ENCODE measurements around the gene GOLM1.

GOLM1 gene

DNA sequence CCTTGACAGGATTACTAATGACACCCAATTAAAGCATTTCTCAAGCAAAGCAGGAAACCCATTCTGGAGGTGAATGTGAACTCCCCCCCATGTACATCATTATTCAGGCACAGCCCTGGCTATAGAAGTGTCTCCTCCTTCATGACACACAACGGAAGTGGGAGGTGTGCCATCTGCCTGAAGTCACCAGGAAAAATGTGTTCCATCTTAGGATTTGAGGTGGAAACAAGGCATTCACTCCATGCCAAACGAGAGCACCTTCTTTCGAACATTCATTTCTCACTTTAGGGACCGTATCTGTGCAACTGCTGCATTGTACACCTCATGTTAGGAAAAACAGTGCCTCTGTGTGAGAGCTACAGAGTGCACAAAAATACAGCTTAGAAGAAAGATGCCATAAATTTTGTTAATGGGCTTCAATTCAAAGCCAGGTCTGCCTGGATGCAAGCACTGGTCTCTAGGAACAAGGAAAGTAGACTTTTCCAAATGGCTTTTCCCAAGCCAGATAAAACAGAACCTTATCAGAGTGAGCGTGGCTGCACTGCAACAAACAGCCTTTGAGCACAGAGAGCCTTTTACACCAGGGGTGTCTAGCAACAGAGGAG lies 19.4 kb downstream of the GOLM1 start:
- peaks cover 34% of the 10 kb centered on the region for H3K36me3 ChIP-seq (ENCODE audit: control insufficient read depth, insufficient read depth, low read length)
- no peaks in the 10 kb centered on the region for H3K27me3 ChIP-seq (ENCODE audit: control insufficient read depth, insufficient read depth, low read length)
- no peaks in the 10 kb centered on the region for H3K9me3 ChIP-seq (ENCODE audit: control insufficient read depth, insufficient read depth, low read length)
- H3K27ac ChIP-seq (ENCODE audit: low read depth, low read length) = no peak overlapping the region
- H3K4me3 ChIP-seq (ENCODE audit: low read depth, low read length) = no peak overlapping the region
- H3K4me1 ChIP-seq (ENCODE audit: control insufficient read depth, insufficient read depth, low read length) = peaks cover 24% of the 10 kb centered on the region; the same call in 1 of the 2 replicates
- H3K9ac ChIP-seq (ENCODE audit: low read depth, low read length) = no peak overlapping the region

GRCh38 chr9:86079421-86079831 lies 19.9 kb downstream of the GOLM1 start:
- Histone ChIP-seq H3K4me1 (ENCODE audit: control insufficient read depth, insufficient read depth, low read length) (peaks cover 24% of the 10 kb centered on the region; the same call in 1 of the 2 replicates), H3K27ac (ENCODE audit: low read depth, low read length) (no peak overlapping the region), H3K27me3 (ENCODE audit: control insufficient read depth, insufficient read depth, low read length) (no peaks in the 10 kb centered on the region)

DNA sequence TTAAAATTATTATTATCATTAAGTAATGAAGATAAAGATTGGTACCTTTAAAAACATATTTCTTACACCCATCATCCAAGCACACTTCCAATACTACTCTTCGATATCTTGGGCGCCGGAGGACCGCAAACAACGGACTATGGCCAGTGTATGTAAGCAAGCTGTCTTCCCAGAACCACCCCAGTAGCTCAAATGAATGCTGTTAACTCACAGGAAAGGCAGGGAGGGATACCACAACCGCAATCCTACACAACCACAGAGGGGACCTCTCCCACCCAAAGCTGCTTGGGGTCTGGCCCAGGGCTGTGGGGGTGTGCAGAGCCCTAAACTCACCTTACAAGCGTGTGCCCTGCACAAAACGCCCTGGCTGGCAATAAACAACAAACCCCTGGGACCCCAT lies 20.6 kb downstream of the GOLM1 start:
- Histone ChIP-seq H3K4me1 (ENCODE audit: control insufficient read depth, insufficient read depth, low read length) (peaks cover 24% of the 10 kb centered on the region; the same call in 1 of the 2 replicates), H3K27ac (ENCODE audit: low read depth, low read length) (no peak overlapping the region), H3K9me3 (ENCODE audit: control insufficient read depth, insufficient read depth, low read length) (no peaks in the 10 kb centered on the region), H3K9ac (ENCODE audit: low read depth, low read length) (no peak overlapping the region), H3K36me3 (ENCODE audit: control insufficient read depth, insufficient read depth, low read length) (peaks cover 44% of the 10 kb centered on the region), H3K4me3 (ENCODE audit: low read depth, low read length) (no peak overlapping the region), H3K27me3 (ENCODE audit: control insufficient read depth, insufficient read depth, low read length) (no peaks in the 10 kb centered on the region)

More at GRCh38 chr9:86079421-86079831, 19.9 kb downstream of the GOLM1 start:
- H3K9me3 ChIP-seq (ENCODE audit: control insufficient read depth, insufficient read depth, low read length) = no peaks in the 10 kb centered on the region
- peaks cover 40% of the 10 kb centered on the region for H3K36me3 ChIP-seq (ENCODE audit: control insufficient read depth, insufficient read depth, low read length)
- no peak overlapping the region for H3K9ac ChIP-seq (ENCODE audit: low read depth, low read length)
- no peak overlapping the region for H3K4me3 ChIP-seq (ENCODE audit: low read depth, low read length)

DNA sequence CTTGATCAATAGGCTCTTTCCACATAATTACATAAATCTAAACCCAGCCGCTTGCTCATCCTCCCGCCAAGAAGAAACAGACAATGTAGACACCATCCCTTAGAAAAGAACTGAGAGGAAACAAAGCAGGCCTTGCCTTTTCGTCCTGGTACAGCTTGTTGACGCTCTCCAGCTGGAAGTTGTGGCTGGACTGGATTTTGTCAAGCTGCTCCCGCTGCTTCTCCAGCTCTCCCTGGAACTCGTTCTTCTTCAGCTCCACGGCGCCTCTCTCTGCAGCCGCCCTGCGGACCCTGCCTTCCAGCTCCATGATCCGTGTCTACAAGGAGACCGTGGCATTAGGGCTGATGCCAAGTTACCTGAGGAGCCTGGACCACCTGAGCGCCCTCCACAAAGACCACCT lies 22.1 kb downstream of the GOLM1 start:
- Histone ChIP-seq H3K36me3 (ENCODE audit: control insufficient read depth, insufficient read depth, low read length) (peaks cover 57% of the 10 kb centered on the region), H3K4me1 (ENCODE audit: control insufficient read depth, insufficient read depth, low read length) (peaks cover 25% of the 10 kb centered on the region; the same call in 1 of the 2 replicates), H3K4me3 (ENCODE audit: low read depth, low read length) (no peak overlapping the region), H3K9ac (ENCODE audit: low read depth, low read length) (no peak overlapping the region), H3K9me3 (ENCODE audit: control insufficient read depth, insufficient read depth, low read length) (no peaks in the 10 kb centered on the region), H3K27ac (ENCODE audit: low read depth, low read length) (no peak overlapping the region), H3K27me3 (ENCODE audit: control insufficient read depth, insufficient read depth, low read length) (no peaks in the 10 kb centered on the region)

GRCh38 chr9:86075132-86076109 lies 23.9 kb downstream of the GOLM1 start:
- Histone ChIP-seq H3K4me3 (ENCODE audit: low read depth, low read length) (no peak overlapping the region), H3K36me3 (ENCODE audit: control insufficient read depth, insufficient read depth, low read length) (peaks cover 61% of the 10 kb centered on the region), H3K9ac (ENCODE audit: low read depth, low read length) (no peak overlapping the region), H3K4me1 (ENCODE audit: control insufficient read depth, insufficient read depth, low read length) (peaks cover 25% of the 10 kb centered on the region; the same call in 1 of the 2 replicates), H3K9me3 (ENCODE audit: control insufficient read depth, insufficient read depth, low read length) (no peaks in the 10 kb centered on the region), H3K27me3 (ENCODE audit: control insufficient read depth, insufficient read depth, low read length) (no peaks in the 10 kb centered on the region), H3K27ac (ENCODE audit: low read depth, low read length) (no peak overlapping the region)

DNA sequence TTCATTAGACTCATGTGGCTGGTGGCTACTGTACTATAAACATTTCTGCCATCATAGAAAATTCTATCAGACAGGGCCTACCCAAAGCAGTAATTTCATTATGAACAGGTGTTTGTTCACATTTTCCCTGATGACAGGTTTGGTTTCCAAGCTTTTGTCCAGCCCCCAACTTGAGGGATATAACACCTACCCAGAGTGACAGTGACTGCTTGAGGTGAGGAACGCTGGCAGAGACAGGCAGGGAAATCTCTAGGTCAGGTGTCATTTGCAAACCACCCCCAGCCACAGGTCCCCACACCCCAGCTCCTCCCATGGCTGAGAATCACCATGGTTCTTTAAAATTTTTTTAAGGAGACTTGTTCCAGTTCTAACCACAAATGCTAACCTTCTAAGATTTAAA lies 25.5 kb downstream of the GOLM1 start:
- no peak overlapping the region for H3K9ac ChIP-seq (ENCODE audit: low read depth, low read length)
- H3K4me3 ChIP-seq (ENCODE audit: low read depth, low read length) = no peak overlapping the region
- peaks cover 12% of the 10 kb centered on the region; the same call in 1 of the 2 replicates for H3K4me1 ChIP-seq (ENCODE audit: control insufficient read depth, insufficient read depth, low read length)
- H3K36me3 ChIP-seq (ENCODE audit: control insufficient read depth, insufficient read depth, low read length) = peaks cover 59% of the 10 kb centered on the region
- no peaks in the 10 kb centered on the region for H3K9me3 ChIP-seq (ENCODE audit: control insufficient read depth, insufficient read depth, low read length)
- no peak overlapping the region for H3K27ac ChIP-seq (ENCODE audit: low read depth, low read length)
- H3K27me3 ChIP-seq (ENCODE audit: control insufficient read depth, insufficient read depth, low read length) = no peaks in the 10 kb centered on the region

- Histone ChIP-seq H3K27me3 (ENCODE audit: control insufficient read depth, insufficient read depth, low read length) (no peaks in the 10 kb centered on the region), H3K4me1 (ENCODE audit: control insufficient read depth, insufficient read depth, low read length) (0 out of 2 replicates have a peak, but pooled peaks cover 5% of the 10 kb centered on the region), H3K4me3 (ENCODE audit: low read depth, low read length) (no peak overlapping the region), H3K9ac (ENCODE audit: low read depth, low read length) (no peak overlapping the region), H3K36me3 (ENCODE audit: control insufficient read depth, insufficient read depth, low read length) (peaks cover 45% of the 10 kb centered on the region), H3K27ac (ENCODE audit: low read depth, low read length) (no peak overlapping the region), H3K9me3 (ENCODE audit: control insufficient read depth, insufficient read depth, low read length) (no peaks in the 10 kb centered on the region)
Measured at GRCh38 chr9:86072394-86072877, 26.9 kb downstream of the GOLM1 start.

DNA sequence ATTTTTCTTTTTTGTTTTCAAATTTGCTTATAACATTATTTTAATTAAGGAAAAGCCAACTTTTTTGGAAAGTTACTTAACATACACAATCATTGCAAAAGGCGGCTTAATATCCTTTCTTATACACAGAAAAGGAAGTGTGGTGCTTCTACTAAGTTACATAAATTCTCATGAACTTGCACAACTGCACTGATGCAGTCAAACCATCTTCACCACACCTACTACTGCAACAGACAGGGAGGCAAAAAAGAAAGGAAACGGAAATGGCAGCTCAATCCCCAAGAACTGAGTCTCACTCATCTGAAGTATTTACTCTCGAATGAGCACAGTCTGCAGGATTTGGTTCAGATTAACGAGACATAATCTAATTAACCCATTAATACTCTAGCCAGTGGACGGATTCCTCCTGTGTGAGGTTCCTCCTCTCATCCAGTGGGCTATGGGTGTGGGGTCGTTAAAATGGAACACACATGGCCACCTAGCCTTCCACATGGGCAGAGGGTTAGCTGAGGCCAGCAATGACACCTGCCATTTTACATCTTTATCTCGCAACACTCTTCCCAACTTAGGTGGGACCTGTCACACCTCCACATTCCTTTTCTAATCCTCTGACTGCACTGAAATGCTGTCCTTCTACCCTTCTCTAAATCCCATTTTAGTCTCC lies 30.0 kb downstream of the GOLM1 start:
- H3K9me3 ChIP-seq (ENCODE audit: control insufficient read depth, insufficient read depth, low read length) = no peaks in the 10 kb centered on the region
- no peaks in the 10 kb centered on the region for H3K27me3 ChIP-seq (ENCODE audit: control insufficient read depth, insufficient read depth, low read length)
- no peak overlapping the region for H3K27ac ChIP-seq (ENCODE audit: low read depth, low read length)
- H3K4me1 ChIP-seq (ENCODE audit: control insufficient read depth, insufficient read depth, low read length) = peaks cover 13% of the 10 kb centered on the region; the same call in 1 of the 2 replicates
- H3K4me3 ChIP-seq (ENCODE audit: low read depth, low read length) = no peak overlapping the region
- H3K36me3 ChIP-seq (ENCODE audit: control insufficient read depth, insufficient read depth, low read length) = peaks cover 22% of the 10 kb centered on the region
- H3K9ac ChIP-seq (ENCODE audit: low read depth, low read length) = no peak overlapping the region

GRCh38 chr9:86064220-86064619 lies 35.1 kb downstream of the GOLM1 start:
- H3K4me1 ChIP-seq (ENCODE audit: control insufficient read depth, insufficient read depth, low read length) = peaks cover 17% of the 10 kb centered on the region
- H3K36me3 ChIP-seq (ENCODE audit: control insufficient read depth, insufficient read depth, low read length) = no peaks in the 10 kb centered on the region
- no peak overlapping the region for H3K27ac ChIP-seq (ENCODE audit: low read depth, low read length)
- H3K9me3 ChIP-seq (ENCODE audit: control insufficient read depth, insufficient read depth, low read length) = no peaks in the 10 kb centered on the region
- H3K4me3 ChIP-seq (ENCODE audit: low read depth, low read length) = no peak overlapping the region
- no peaks in the 10 kb centered on the region for H3K27me3 ChIP-seq (ENCODE audit: control insufficient read depth, insufficient read depth, low read length)
- H3K9ac ChIP-seq (ENCODE audit: low read depth, low read length) = no peak overlapping the region

- no peak overlapping the region for H3K27ac ChIP-seq (ENCODE audit: low read depth, low read length)
- no peaks in the 10 kb centered on the region for H3K9me3 ChIP-seq (ENCODE audit: control insufficient read depth, insufficient read depth, low read length)
- no peak overlapping the region for H3K4me3 ChIP-seq (ENCODE audit: low read depth, low read length)
- H3K36me3 ChIP-seq (ENCODE audit: control insufficient read depth, insufficient read depth, low read length) = no peaks in the 10 kb centered on the region
- H3K27me3 ChIP-seq (ENCODE audit: control insufficient read depth, insufficient read depth, low read length) = no peaks in the 10 kb centered on the region
- 0 out of 2 replicates have a peak overlapping the region, but pooled peaks have one; percentile 5 for H3K9ac ChIP-seq (ENCODE audit: low read depth, low read length)
- peaks cover 17% of the 10 kb centered on the region for H3K4me1 ChIP-seq (ENCODE audit: control insufficient read depth, insufficient read depth, low read length)
Measured at GRCh38 chr9:86062845-86063693, 36.3 kb downstream of the GOLM1 start.

Data from HUES48 (cell line).